GM19467 (cell line): ENCODE results near the gene IFT20.

Source experiments
- ATAC-seq: cut with Tn5 transposase; IDR thresholded peaks from one replicate; pipeline ENCODE4 v1.9.1; 2021; ENCODE audit warnings: mild to moderate bottlenecking, moderate library complexity; ENCODE audit not compliant: unreplicated experiment

The IFT20 gene

GRCh38 chr17:28335201-28335958 is at the start of gene IFT20, which contains the start of gene TNFAIP1:
IFT20 (minus strand) TSS chr17:28335472; CDS start chr17:28331985, 3,487 bp downstream.
TNFAIP1 (plus strand) TSS chr17:28335761; CDS start chr17:28339522, 3,761 bp downstream.
- ATAC-seq, result peak; percentile 93

- ATAC-seq, result no peak
Measured at GRCh38 chr17:28385037-28385400, 49.7 kb upstream of the IFT20 start.

- ATAC-seq, result no peak
Measured at GRCh38 chr17:28384281-28385036, 49.2 kb upstream of the IFT20 start.

GRCh38 chr17:28381141-28381825 is 46.0 kb upstream of the IFT20 start:
- no peak for ATAC-seq

GRCh38 chr17:28379814-28380801 is 44.8 kb upstream of the IFT20 start:
- no peak for ATAC-seq

- no peak for ATAC-seq
Measured at GRCh38 chr17:28372945-28373274, 37.6 kb upstream of the IFT20 start.

- ATAC-seq, result no peak
Measured at GRCh38 chr17:28372203-28372944, 37.1 kb upstream of the IFT20 start.

GRCh38 chr17:28371245-28372202 is 36.3 kb upstream of the IFT20 start, which contains the start of gene SARM1:
SARM1 (plus strand) TSS chr17:28371694; CDS start chr17:28372033, 339 bp downstream.
- ATAC-seq, result peak; percentile 69

GRCh38 chr17:28370744-28371103 is 35.5 kb upstream of the IFT20 start:
- ATAC-seq, result no peak

- no peak for ATAC-seq
Measured at GRCh38 chr17:28370035-28370743, 34.9 kb upstream of the IFT20 start, which contains the start of gene VTN. VTN (minus strand) TSS chr17:28370307; CDS start chr17:28370203, 104 bp downstream.

- no peak for ATAC-seq
Measured at GRCh38 chr17:28369684-28370034, 34.4 kb upstream of the IFT20 start.

GRCh38 chr17:28368915-28369683 is 33.8 kb upstream of the IFT20 start:
- no peak for ATAC-seq

GRCh38 chr17:28368306-28368831 is 33.1 kb upstream of the IFT20 start:
- no peak for ATAC-seq

GRCh38 chr17:28367641-28368305 is 32.5 kb upstream of the IFT20 start:
- ATAC-seq, result no peak

- no peak for ATAC-seq
Measured at GRCh38 chr17:28366605-28367004, 31.3 kb upstream of the IFT20 start.

- ATAC-seq, result no peak
Measured at GRCh38 chr17:28365487-28365886, 30.2 kb upstream of the IFT20 start.
